Ovary (tissue), 9 donors: ENCODE measurements around the gene TTC1. TPM values are rescaled to one million over a fixed set of nuclear protein-coding genes. Genes with fewer than 3 reads are reported as not detected.

Experiments
- DNase-seq, 5 donors: peaks; one replicate each; pipeline ENCODE4 v3.0.0-alpha.2; 2019 to 2020
- H3K27ac ChIP-seq, 2 donors: fragments of 200-600 bp; one replicate each; pipeline versions ENCODE4 v1.5.1 to v1.8.0; 2019 to 2022
- H3K27me3 ChIP-seq: fragments of 200-600 bp; one replicate; pipeline ENCODE4 v1.8.0; 2022
- H3K36me3 ChIP-seq: fragments of 200-600 bp; sonication (generic); one replicate; pipeline ENCODE4 v1.5.1; 2019
- H3K4me1 ChIP-seq: one replicate; pipeline ENCODE4 v1.8.1; 2013; ENCODE audit warnings: mild to moderate bottlenecking, moderate library complexity; ENCODE audit not compliant: insufficient read depth
- H3K4me3 ChIP-seq: fragments of 200-600 bp; sonication (generic); one replicate; pipeline ENCODE4 v1.5.1; 2017
- H3K9me3 ChIP-seq, 2 donors: fragments of 200-600 bp in 1 of 2; sonication (generic) in 1 of 2; one replicate each; pipeline versions ENCODE4 v1.5.1 to v1.8.1; 2013 to 2019; ENCODE audit warnings: mild to moderate bottlenecking in 1 of 2, moderate library complexity in 1 of 2
- EP300 ChIP-seq: sonication (generic); formaldehyde crosslinking; IDR thresholded peaks from one replicate; pipeline ENCODE4 v1.6.1; 2017; ENCODE audit warnings: antibody characterized with exemption
- POLR2A ChIP-seq: fragments of 450-650 bp; IDR thresholded peaks from one replicate; pipeline ENCODE4 v1.6.1; 2017; ENCODE audit warnings: antibody characterized with exemption, mild to moderate bottlenecking, moderate library complexity
- WGBS, 3 donors: extraction: QIAGEN DNeasy Blood & Tissue Kit in 1 of 3; methylation state at CpG; one replicate each; pipeline versions ENCODE4 v1.1.5 to v1.1.7; 2013 to 2017; 5-methylcytosine and 5-hydroxymethylcytosine counted together
- intact Hi-C, 4 donors: fragments of 100-400 bp; cut with DNase I; formaldehyde crosslinking; loops; one replicate each; pipeline versions ENCODE4 v1.11.0 to v1.15.1; 2022 to 2023
- polyA plus RNA-seq, 2 donors: library from polyadenylated mRNA; stranded (reverse); fragments of 200-250 nt in 1 of 2; fragments of 350-450 nt in 1 of 2; fragmentation: Illumina TruSeq in 1 of 2; extraction: RNeasy Lipid Tissue Mini Kit (QIAGEN cat#74804) in 1 of 2; gene quantifications; one replicate each; pipeline ENCODE4 v1.2.3, GENCODE V29; 2013 to 2014
- small RNA-seq: library from RNA; depleted of rRNA; stranded (forward); fragments of <200 nt; gene quantifications from one replicate; pipeline ENCODE3, GENCODE V24; 2016
- total RNA-seq, 7 donors: library from RNA; depleted of rRNA in 2 of 7; stranded (reverse); fragments of >200 nt in 2 of 7; fragmentation: NEBNext Ultra II Directional in 3 of 7; extraction: Animal tissue kit (Norgen Biotek cat#: 25700) in 3 of 7; gene quantifications; one replicate each; pipeline versions ENCODE4 v1.1.0 to v1.2.4, GENCODE V29; 2016 to 2023
- TF ChIP-seq, protein P1 (sequence below), 3 donors: fragments of 450-650 bp in 2 of 3; fragments of 200-600 bp in 1 of 3; IDR thresholded peaks; one replicate each; pipeline versions ENCODE4 v1.5.1 to v1.8.0; 2016 to 2022; ENCODE audit warnings: antibody characterized with exemption in 3 of 3, mild to moderate bottlenecking in 1 of 3
- donor health status: DM: no; HTN: no; CAD: no; lungs with moderate emphysema.
- donor health status: DM: no; HTN: no; CAD: no.
- donor health status: Bipolar disorder and iron deficiency.
- donor health status: DM: yes; HTN: yes; CAD: no.
- donor health status: DM: no; HTN: no; CAD: no.
- donor health status: DM: yes; HTN: yes; CAD: no.

TTC1 gene
- total and polyA plus RNA-seq, 9 donors = 21.9 to 99.5 (median 37.2) TPM

DNA sequence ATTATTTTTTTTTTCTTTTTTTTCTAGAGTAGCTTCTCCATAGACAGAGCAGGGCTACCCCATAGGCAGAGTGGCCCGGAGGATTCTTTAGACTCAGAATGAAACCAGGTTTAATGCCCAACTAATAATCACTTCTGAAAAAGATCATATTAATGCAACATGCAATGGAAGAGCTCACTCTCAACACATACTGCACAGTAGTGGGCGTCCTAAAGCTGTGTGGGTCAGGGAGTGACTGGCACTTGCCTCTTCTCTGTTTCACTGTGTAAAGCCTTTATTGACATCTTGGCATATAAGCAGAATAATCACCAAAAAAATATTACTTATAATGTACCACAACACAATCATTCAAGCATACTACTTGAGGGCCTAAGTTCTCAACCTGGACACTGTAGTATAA, 99.2 kb downstream of the TTC1 start:
- 89 to 94% (median 90%) methylated on average over 2 of the region's 2 CpGs for WGBS, 3 donors
- TF ChIP-seq POLR2A (no peak), EP300 (no peak)
- TF ChIP-seq, protein P1, sequence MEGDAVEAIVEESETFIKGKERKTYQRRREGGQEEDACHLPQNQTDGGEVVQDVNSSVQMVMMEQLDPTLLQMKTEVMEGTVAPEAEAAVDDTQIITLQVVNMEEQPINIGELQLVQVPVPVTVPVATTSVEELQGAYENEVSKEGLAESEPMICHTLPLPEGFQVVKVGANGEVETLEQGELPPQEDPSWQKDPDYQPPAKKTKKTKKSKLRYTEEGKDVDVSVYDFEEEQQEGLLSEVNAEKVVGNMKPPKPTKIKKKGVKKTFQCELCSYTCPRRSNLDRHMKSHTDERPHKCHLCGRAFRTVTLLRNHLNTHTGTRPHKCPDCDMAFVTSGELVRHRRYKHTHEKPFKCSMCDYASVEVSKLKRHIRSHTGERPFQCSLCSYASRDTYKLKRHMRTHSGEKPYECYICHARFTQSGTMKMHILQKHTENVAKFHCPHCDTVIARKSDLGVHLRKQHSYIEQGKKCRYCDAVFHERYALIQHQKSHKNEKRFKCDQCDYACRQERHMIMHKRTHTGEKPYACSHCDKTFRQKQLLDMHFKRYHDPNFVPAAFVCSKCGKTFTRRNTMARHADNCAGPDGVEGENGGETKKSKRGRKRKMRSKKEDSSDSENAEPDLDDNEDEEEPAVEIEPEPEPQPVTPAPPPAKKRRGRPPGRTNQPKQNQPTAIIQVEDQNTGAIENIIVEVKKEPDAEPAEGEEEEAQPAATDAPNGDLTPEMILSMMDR (IDR thresholded peaks at IDR 0.05) = no peak
- intact Hi-C loops = no loop called here
- Histone ChIP-seq H3K4me3 (no peak overlapping the region), H3K27ac (no peak overlapping the region), H3K4me1 (no peaks in the 10 kb centered on the region), H3K27me3 (no peaks in the 10 kb centered on the region), H3K9me3 (no peaks in the 10 kb centered on the region), H3K36me3 (no peaks in the 10 kb centered on the region)
- no peak for DNase-seq

Small RNAs within 50 kb of the gene (small RNA-seq; reads per million reads assigned to genes)
- gene RF00019 = not detected

Other genes starting within 250 kb of the TTC1 start
- gene ADRA1B, start 92.7 kb upstream of the TTC1 start, total RNA-seq = 1 to 10 TPM in 6 of 7 donors, under 1 TPM in 1; 0.95 to 9.1 (median 3.6) TPM
- 1 to 10 TPM in 1 of 2 donors, under 1 TPM in 1; 0.87 to 1.9 TPM for gene ADRA1B, start 92.7 kb upstream of the TTC1 start, polyA plus RNA-seq
- 10 to 100 TPM; 23.2 to 48.5 (median 27.9) TPM for gene PWWP2A, start 110.3 kb downstream of the TTC1 start, total RNA-seq
- gene PWWP2A, start 110.3 kb downstream of the TTC1 start, polyA plus RNA-seq = 10 to 100 TPM in 1 of 2 donors, 1 to 10 TPM in 1; 7.6 to 20.5 TPM
- 10 to 100 TPM in 1 of 7 donors, under 1 TPM in 2, not detected in 4; 0.83 to 10.6 (median 1.00) TPM for gene FABP6, start 220.4 kb downstream of the TTC1 start, total RNA-seq
- gene FABP6, start 220.4 kb downstream of the TTC1 start, polyA plus RNA-seq = 1 to 10 TPM in 1 of 2 donors, not detected in 1; 4.5 TPM